IMR-90 (cell line): ENCODE data around the gene NPL. TPM values are rescaled to one million over a fixed set of nuclear protein-coding genes. Genes with fewer than 3 reads are reported as not detected.

Experiments
- ATAC-seq: fragments of 200-7000 bp; cut with Tn5 transposase; 2 replicates; pipeline ENCODE4 v1.9.1; 2020; ENCODE audit warnings: low read depth, mild to moderate bottlenecking, moderate library complexity
- BruUV-seq: library from RNA; stranded (reverse); fragments of 400-500 nt; replicated peaks from 2 replicates; lab custom pipeline; 2021; lab: Mats Ljungman, UMichigan
- CTCF ChIA-PET: fragments of 300-600 bp; formaldehyde crosslinking; extraction: SDS; loops from one replicate; lab custom pipeline; 2021; ENCODE audit warnings: antibody characterized with exemption; lab: Yijun Ruan, JAX
- POLR2A ChIA-PET: fragments of 300-600 bp; sonication (Branson Sonifier 250); formaldehyde crosslinking; loops from one replicate; lab custom pipeline; 2022; ENCODE audit warnings: antibody characterized with exemption; ENCODE audit not compliant: unreplicated experiment; lab: Charles Lee
- DNase-seq: peaks from one replicate; pipeline ENCODE4 v3.0.0; 2013
- H2AFZ ChIP-seq: replicated peaks from 2 replicates; pipeline ENCODE3; 2013; ENCODE audit warnings: low read length, mild to moderate bottlenecking; ENCODE audit not compliant: poor library complexity
- H2AK5ac ChIP-seq: 2 replicates; pipeline ENCODE4 v1.6.1; 2013; ENCODE audit warnings: low read depth, low read length, inconsistent platforms
- H2AK9ac ChIP-seq: replicated peaks from 2 replicates; pipeline ENCODE3; 2013; ENCODE audit warnings: mild to moderate bottlenecking, low read depth, low read length, moderate library complexity; ENCODE audit not compliant: poor library complexity
- H2BK120ac ChIP-seq: 2 replicates; pipeline ENCODE4 v1.6.1; 2013; ENCODE audit warnings: low read depth, low read length, inconsistent platforms
- H2BK15ac ChIP-seq: 3 replicates; pipeline ENCODE4 v1.6.1; 2013; ENCODE audit warnings: low read depth, low read length, inconsistent platforms
- H2BK20ac ChIP-seq: 2 replicates; pipeline ENCODE4 v1.6.1; 2013; ENCODE audit warnings: low read depth, mild to moderate bottlenecking, inconsistent platforms, low read length, moderate library complexity
- H2BK5ac ChIP-seq: 2 replicates; pipeline ENCODE4 v1.6.1; 2013; ENCODE audit warnings: mild to moderate bottlenecking, low read depth, low read length, inconsistent platforms; ENCODE audit not compliant: poor library complexity, severe bottlenecking
- H3K14ac ChIP-seq: replicated peaks from 2 replicates; pipeline ENCODE4 v1.6.1; 2013; ENCODE audit warnings: low read depth, low read length, inconsistent platforms
- H3K18ac ChIP-seq: 2 replicates; pipeline ENCODE4 v1.6.1; 2013; ENCODE audit warnings: low read depth, low read length, control low read depth
- H3K23ac ChIP-seq: 2 replicates; pipeline ENCODE4 v1.6.1; 2013; ENCODE audit warnings: low read depth, low read length, inconsistent platforms
- H3K27ac ChIP-seq: 2 replicates; pipeline ENCODE4 v1.5.1; 2013; ENCODE audit warnings: mild to moderate bottlenecking, control low read depth, low read length; ENCODE audit not compliant: insufficient read depth
- H3K27me3 ChIP-seq: 2 replicates; pipeline ENCODE4 v1.6.1; 2013; ENCODE audit warnings: low read length; ENCODE audit not compliant: control insufficient read depth, insufficient read depth
- H3K36me3 ChIP-seq: 2 replicates; pipeline ENCODE4 v1.6.1; 2013; ENCODE audit warnings: low read length, mixed read lengths; ENCODE audit not compliant: control insufficient read depth, insufficient read depth
- H3K4ac ChIP-seq: 2 replicates; pipeline ENCODE4 v1.6.1; 2013; ENCODE audit warnings: low read depth, low read length, inconsistent platforms
- H3K4me1 ChIP-seq: 2 replicates; pipeline ENCODE4 v1.6.1; 2013; ENCODE audit warnings: low read length, mixed read lengths; ENCODE audit not compliant: control insufficient read depth, insufficient read depth
- H3K4me2 ChIP-seq: 2 replicates; pipeline ENCODE4 v1.6.1; 2013; ENCODE audit warnings: low read depth, mild to moderate bottlenecking, control low read depth, low read length, moderate library complexity
- H3K4me3 ChIP-seq: 2 replicates; pipeline ENCODE4 v1.5.1; 2013; ENCODE audit warnings: low read depth, mild to moderate bottlenecking, control low read depth, low read length, moderate library complexity; ENCODE audit not compliant: insufficient read depth
- H3K56ac ChIP-seq: 2 replicates; pipeline ENCODE4 v1.6.1; 2013; ENCODE audit warnings: low read length, inconsistent platforms; ENCODE audit not compliant: insufficient read depth; ENCODE audit errors: extremely low read depth
- H3K79me1 ChIP-seq, 2 experiments: 2 replicates each; pipeline ENCODE4 v1.6.1; 2013; ENCODE audit warnings: low read length in 2 of 2, inconsistent platforms in 1 of 2, low read depth in 1 of 2
- H3K9ac ChIP-seq: 2 replicates; pipeline ENCODE4 v1.6.1; 2013; ENCODE audit warnings: low read depth, low read length, control low read depth
- H3K9me1 ChIP-seq: 2 replicates; pipeline ENCODE4 v1.6.1; 2013; ENCODE audit warnings: low read length, inconsistent platforms; ENCODE audit not compliant: insufficient read depth
- H3K9me3 ChIP-seq: 2 replicates; pipeline ENCODE4 v1.6.1; 2013; ENCODE audit warnings: low read length; ENCODE audit not compliant: control insufficient read depth, insufficient read depth
- H4K20me1 ChIP-seq: 2 replicates; pipeline ENCODE4 v1.6.1; 2013; ENCODE audit warnings: low read length, inconsistent platforms; ENCODE audit not compliant: insufficient read depth
- H4K5ac ChIP-seq: 2 replicates; pipeline ENCODE4 v1.6.1; 2013; ENCODE audit warnings: mild to moderate bottlenecking, low read depth, low read length, control low read depth
- H4K8ac ChIP-seq, 2 experiments: 2 replicates each; pipeline ENCODE4 v1.6.1; 2013; ENCODE audit warnings: low read depth in 2 of 2, low read length in 2 of 2, control low read depth in 1 of 2, inconsistent platforms in 1 of 2
- H4K91ac ChIP-seq: 2 replicates; pipeline ENCODE4 v1.6.1; 2013; ENCODE audit warnings: low read depth, low read length, inconsistent platforms; ENCODE audit not compliant: insufficient read depth
- BHLHE40 ChIP-seq: fragments of 150-350 bp; IDR thresholded peaks from 2 replicates; pipeline ENCODE4 v1.6.1; 2016; ENCODE audit warnings: mild to moderate bottlenecking, low read depth, low read length
- CEBPB ChIP-seq: IDR thresholded peaks from 2 replicates; pipeline ENCODE4 v1.6.1; 2012; ENCODE audit warnings: low read depth, low read length, improper control_type of control experiment
- FOS ChIP-seq: fragments of 150-350 bp; IDR thresholded peaks from 2 replicates; pipeline ENCODE4 v1.6.1; 2016; ENCODE audit warnings: low read depth, low read length
- MAZ ChIP-seq: IDR thresholded peaks from 2 replicates; pipeline ENCODE4 v1.6.1; 2012; ENCODE audit warnings: low read depth, mild to moderate bottlenecking, low read length, improper control_type of control experiment, moderate library complexity, borderline replicate concordance
- MXI1 ChIP-seq: IDR thresholded peaks from 2 replicates; pipeline ENCODE4 v1.6.1; 2012; ENCODE audit warnings: low read depth, mild to moderate bottlenecking, low read length, moderate library complexity, borderline replicate concordance
- RFX5 ChIP-seq: IDR thresholded peaks from 2 replicates; pipeline ENCODE4 v1.8.0; 2012; ENCODE audit warnings: low read depth, mild to moderate bottlenecking, low read length, moderate library complexity
- WGBS, 2 experiments: methylation state at CpG; one replicate each; pipeline versions ENCODE4 v1.1.5 to v1.1.7; 2013; ENCODE audit warnings: missing lambda C conversion rate in 2 of 2; ENCODE audit not compliant: insufficient read length in 1 of 2; ENCODE audit errors: extremely low coverage in 2 of 2; 5-methylcytosine and 5-hydroxymethylcytosine counted together
- dilution Hi-C: fragments of 300-500 bp; cut with HindIII; formaldehyde crosslinking; loops from one replicate; pipeline ENCODE4 v1.14.3; 2018; ENCODE audit warnings: low sequenced_read_pairs; ENCODE audit not compliant: unreplicated experiment
- in situ Hi-C: fragments of 300-500 bp; cut with MboI; formaldehyde crosslinking; loops from 3 replicates; pipeline ENCODE4 v1.14.3; 2019; ENCODE audit warnings: low sequenced_read_pairs, inconsistent platforms, mixed read lengths
- intact Hi-C: fragments of 100-400 bp; cut with micrococcal nuclease; formaldehyde crosslinking; loops from 2 replicates; pipeline ENCODE4 v1.10.0; 2022
- polyA plus RNA-seq, 3 experiments: library from polyadenylated mRNA; depleted of rRNA; stranded (reverse); fragments of >200 nt; gene quantifications; 2 replicates each; pipeline ENCODE4 v1.2.3, GENCODE V29; 2012; ENCODE audit warnings: low replicate concordance in 1 of 3
- total RNA-seq: library from RNA; depleted of rRNA; stranded (reverse); fragments of >200 nt; gene quantifications from 2 replicates; pipeline ENCODE4 v1.2.3, GENCODE V29; 2012
- TF ChIP-seq, protein P1 (sequence below): fragments of 150-350 bp; IDR thresholded peaks from 2 replicates; pipeline ENCODE4 v1.6.1; 2017; ENCODE audit warnings: mild to moderate bottlenecking, antibody characterized with exemption, low read length, low read depth
- TF ChIP-seq, protein P2 (sequence below): fragments of 150-350 bp; IDR thresholded peaks from 2 replicates; pipeline ENCODE4 v1.6.1; 2016; ENCODE audit warnings: low read depth, mild to moderate bottlenecking, low read length, moderate library complexity, borderline replicate concordance

The NPL gene
- total and polyA plus RNA-seq, 2 of the 4 experiments (the other 2 are of a cell fraction) = 0.36 to 0.68 TPM

- CTCF ChIA-PET = no interaction called here
- no peaks in the 10 kb centered on the region for H3K4me1 ChIP-seq
- no peak overlapping the region for H3K18ac ChIP-seq
- no peak overlapping the region for H4K91ac ChIP-seq
- H3K27me3 ChIP-seq = peaks cover 12% of the 10 kb centered on the region
- no peak overlapping the region for H3K4ac ChIP-seq
- H3K23ac ChIP-seq = no peak overlapping the region
- no peaks in the 10 kb centered on the region for H3K9me3 ChIP-seq
- no peak overlapping the region for H3K27ac ChIP-seq
- no peak overlapping the region for H2AFZ ChIP-seq
- H3K79me1 ChIP-seq = peaks cover 0 to 4% of the 10 kb centered on the region in 2 experiments; a peak in 1 of 4 replicates
- H3K56ac ChIP-seq = no peak overlapping the region
- ATAC-seq (no peak), DNase-seq (no peak)
- no peak overlapping the region for H2BK20ac ChIP-seq
- no peak overlapping the region for H2BK120ac ChIP-seq
- BruUV-seq = no TSS peak
- H3K9me1 ChIP-seq = peaks cover 3% of the 10 kb centered on the region; the same call in 1 of the 2 replicates
- H4K8ac ChIP-seq = no peak overlapping the region
- no peak overlapping the region for H2BK15ac ChIP-seq
- H2BK5ac ChIP-seq = no peak overlapping the region
- no peak overlapping the region for H4K5ac ChIP-seq
- POLR2A ChIA-PET = no interaction called here
- H3K4me3 ChIP-seq = no peak overlapping the region
- no peak overlapping the region for H3K9ac ChIP-seq
- in situ Hi-C loops = no loop called here
- no peak overlapping the region for H2AK5ac ChIP-seq
- no peak overlapping the region for H3K14ac ChIP-seq
- dilution Hi-C loops = no loop called here
- H3K4me2 ChIP-seq = no peak overlapping the region
- no peaks in the 10 kb centered on the region for H3K36me3 ChIP-seq
- intact Hi-C loops = no loop called here
- no CpG with 5 or more reads among the region's 2 CpGs for WGBS, 2 experiments
- TF ChIP-seq MXI1 = no peak
- no peak for TF ChIP-seq RFX5
- no peak for TF ChIP-seq CEBPB
- TF ChIP-seq BHLHE40 = no peak
- TF ChIP-seq MAZ = no peak
- TF ChIP-seq, protein P1, sequence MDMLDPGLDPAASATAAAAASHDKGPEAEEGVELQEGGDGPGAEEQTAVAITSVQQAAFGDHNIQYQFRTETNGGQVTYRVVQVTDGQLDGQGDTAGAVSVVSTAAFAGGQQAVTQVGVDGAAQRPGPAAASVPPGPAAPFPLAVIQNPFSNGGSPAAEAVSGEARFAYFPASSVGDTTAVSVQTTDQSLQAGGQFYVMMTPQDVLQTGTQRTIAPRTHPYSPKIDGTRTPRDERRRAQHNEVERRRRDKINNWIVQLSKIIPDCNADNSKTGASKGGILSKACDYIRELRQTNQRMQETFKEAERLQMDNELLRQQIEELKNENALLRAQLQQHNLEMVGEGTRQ = no peak
- TF ChIP-seq FOS = no peak
- TF ChIP-seq, protein P2, sequence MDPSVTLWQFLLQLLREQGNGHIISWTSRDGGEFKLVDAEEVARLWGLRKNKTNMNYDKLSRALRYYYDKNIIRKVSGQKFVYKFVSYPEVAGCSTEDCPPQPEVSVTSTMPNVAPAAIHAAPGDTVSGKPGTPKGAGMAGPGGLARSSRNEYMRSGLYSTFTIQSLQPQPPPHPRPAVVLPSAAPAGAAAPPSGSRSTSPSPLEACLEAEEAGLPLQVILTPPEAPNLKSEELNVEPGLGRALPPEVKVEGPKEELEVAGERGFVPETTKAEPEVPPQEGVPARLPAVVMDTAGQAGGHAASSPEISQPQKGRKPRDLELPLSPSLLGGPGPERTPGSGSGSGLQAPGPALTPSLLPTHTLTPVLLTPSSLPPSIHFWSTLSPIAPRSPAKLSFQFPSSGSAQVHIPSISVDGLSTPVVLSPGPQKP = no peak
- peaks cover 2% of the 10 kb centered on the region for H4K20me1 ChIP-seq
- no peak overlapping the region for H2AK9ac ChIP-seq
Measured at GRCh38 chr1:182834326-182834725, 44.8 kb downstream of the NPL start.
